Measurements from ENCODE around the gene PPM1H. TPM values are rescaled to one million over a fixed set of nuclear protein-coding genes. Genes with fewer than 3 reads are reported as not detected.

The PPM1H gene
- total RNA-seq, 4 donors from 2014 or later, result 0.46 to 3.4 (median 1.3) TPM

- Histone ChIP-seq H3K4me1 (peaks cover 0 to 3% of the 10 kb centered on the region in 2 donors), H3K36me3 (no peaks in the 10 kb centered on the region), H3K27me3 (no peaks in the 10 kb centered on the region), H3K4me3 (no peak overlapping the region), H3K27ac (no peak overlapping the region), H3K9me3 (no peaks in the 10 kb centered on the region)
- no peak for ATAC-seq
- intact Hi-C loops (cut with DNase I; ENCODE audit: low total_unique reads), result no loop called here
- TF ChIP-seq CTCF (IDR thresholded peaks at IDR 0.05 in 4 of 5, conservative IDR thresholded peaks at IDR 0.05 in 1 of 5) (no peak), POLR2A (IDR thresholded peaks at IDR 0.05) (no peak)
- in situ Hi-C loops (cut with MboI; ENCODE audit: low sequenced_read_pairs in 4 of 4), result no loop called here
- DNase-seq, result no peak
These were observed 25.4 kb upstream of the PPM1H start for GRCh38 chr12:62960324-62960723.

GRCh38 chr12:62959745-62960144 is 24.8 kb upstream of the PPM1H start:
- ATAC-seq (no peak), DNase-seq (no peak)

GRCh38 chr12:62957233-62957953 is 22.4 kb upstream of the PPM1H start:
- Histone ChIP-seq H3K27ac (no peak overlapping the region), H3K4me1 (peaks cover 0 to 3% of the 10 kb centered on the region in 2 donors), H3K27me3 (no peaks in the 10 kb centered on the region), H3K4me3 (no peak overlapping the region), H3K9me3 (no peaks in the 10 kb centered on the region), H3K36me3 (no peaks in the 10 kb centered on the region)
- ATAC-seq (no peak), DNase-seq (no peak)
- TF ChIP-seq CTCF (IDR thresholded peaks at IDR 0.05 in 4 of 5, conservative IDR thresholded peaks at IDR 0.05 in 1 of 5) (no peak), POLR2A (IDR thresholded peaks at IDR 0.05) (no peak)
- intact Hi-C loops (cut with DNase I; ENCODE audit: low total_unique reads) (no loop called here), in situ Hi-C loops (cut with MboI; ENCODE audit: low sequenced_read_pairs in 4 of 4) (no loop called here)

More at GRCh38 chr12:62959745-62960144, 24.8 kb upstream of the PPM1H start:
- TF ChIP-seq POLR2A (IDR thresholded peaks at IDR 0.05) (no peak), CTCF (IDR thresholded peaks at IDR 0.05 in 4 of 5, conservative IDR thresholded peaks at IDR 0.05 in 1 of 5) (no peak)
- Histone ChIP-seq H3K4me3 (no peak overlapping the region), H3K9me3 (no peaks in the 10 kb centered on the region), H3K36me3 (no peaks in the 10 kb centered on the region), H3K27me3 (no peaks in the 10 kb centered on the region), H3K27ac (no peak overlapping the region), H3K4me1 (peaks cover 0 to 3% of the 10 kb centered on the region in 2 donors)
- in situ Hi-C loops (cut with MboI; ENCODE audit: low sequenced_read_pairs in 4 of 4) (no loop called here), intact Hi-C loops (cut with DNase I; ENCODE audit: low total_unique reads) (no loop called here)

GRCh38 chr12:62955678-62956077 is 20.7 kb upstream of the PPM1H start:
- no peaks in the 10 kb centered on the region for H3K27me3 ChIP-seq
- no peak overlapping the region for H3K4me3 ChIP-seq
- no peaks in the 10 kb centered on the region for H3K36me3 ChIP-seq
- in situ Hi-C loops (cut with MboI; ENCODE audit: low sequenced_read_pairs in 4 of 4) (no loop called here), intact Hi-C loops (cut with DNase I; ENCODE audit: low total_unique reads) (no loop called here)
- peaks cover 0 to 3% of the 10 kb centered on the region in 2 donors for H3K4me1 ChIP-seq
- H3K27ac ChIP-seq, result no peak overlapping the region
- no peak for TF ChIP-seq CTCF (IDR thresholded peaks at IDR 0.05 in 4 of 5, conservative IDR thresholded peaks at IDR 0.05 in 1 of 5)
- no peak for TF ChIP-seq POLR2A (IDR thresholded peaks at IDR 0.05)
- no peak for DNase-seq
- H3K9me3 ChIP-seq, result no peaks in the 10 kb centered on the region
- no peak for ATAC-seq

GRCh38 chr12:62950317-62950716 is 15.4 kb upstream of the PPM1H start:
- no peaks in the 10 kb centered on the region for H3K9me3 ChIP-seq
- no peak for TF ChIP-seq POLR2A (IDR thresholded peaks at IDR 0.05)
- no peak for TF ChIP-seq CTCF (IDR thresholded peaks at IDR 0.05 in 4 of 5, conservative IDR thresholded peaks at IDR 0.05 in 1 of 5)
- intact Hi-C loops (cut with DNase I; ENCODE audit: low total_unique reads) (no loop called here), in situ Hi-C loops (cut with MboI; ENCODE audit: low sequenced_read_pairs in 4 of 4) (no loop called here)
- no peaks in the 10 kb centered on the region for H3K36me3 ChIP-seq
- H3K27ac ChIP-seq, result no peak overlapping the region
- no peaks in the 10 kb centered on the region for H3K4me1 ChIP-seq
- no peaks in the 10 kb centered on the region for H3K27me3 ChIP-seq
- no peak for DNase-seq
- H3K4me3 ChIP-seq, result no peak overlapping the region
- ATAC-seq, result no peak

All from gastrocnemius medialis (tissue), 4 donors.